HUDEP-2 (cell line): ENCODE measurements around the gene C1GALT1C1L.
"Not testable (repeated sequence)": the region's sequence is repeated elsewhere in the genome, so short reads cannot be mapped to it uniquely, and the experiment has no call there.

Experiments used
- DNase-seq, 76 experiments: peaks; one replicate each; lab custom pipeline; 2025; ENCODE audit not compliant: unreplicated experiment in 76 of 76; lab: John Stamatoyannopoulos, UW

Gene C1GALT1C1L

GRCh38 chr2:43657241-43657640 is 19.0 kb downstream of the C1GALT1C1L start:
- no peak for DNase-seq

GRCh38 chr2:43653506-43653905 is 22.7 kb downstream of the C1GALT1C1L start:
- DNase-seq: no peak

- no peak for DNase-seq
Measured at GRCh38 chr2:43648994-43649701, 27.1 kb downstream of the C1GALT1C1L start.

- no peak for DNase-seq
Measured at GRCh38 chr2:43643680-43644079, 32.5 kb downstream of the C1GALT1C1L start.

GRCh38 chr2:43642363-43642762 is 33.9 kb downstream of the C1GALT1C1L start:
- no peak for DNase-seq

GRCh38 chr2:43637030-43637803 is 39.0 kb downstream of the C1GALT1C1L start, which contains the start of gene PLEKHH2:
TSS of gene PLEKHH2 (plus strand) at chr2:43637260. CDS start at chr2:43644674, 7,414 bp downstream.
- DNase-seq: peak in 74 of 76 experiments; percentile 5 to 91 (median 80)

GRCh38 chr2:43636621-43637020 is 39.6 kb downstream of the C1GALT1C1L start:
- DNase-seq: no peak

- not testable (repeated sequence) for DNase-seq
Measured at GRCh38 chr2:43636153-43636552, 40.1 kb downstream of the C1GALT1C1L start.

GRCh38 chr2:43634604-43635306 is 41.5 kb downstream of the C1GALT1C1L start:
- DNase-seq: no peak

GRCh38 chr2:43631618-43632317 is 44.5 kb downstream of the C1GALT1C1L start:
- no peak for DNase-seq
